PFSK-1 (cell line): ENCODE measurements around the gene CFD.

Source experiments
- FOXP2 ChIP-seq: optimal IDR thresholded peaks from 2 replicates; pipeline ENCODE3; 2011; ENCODE audit warnings: borderline replicate concordance, control low read depth, inconsistent platforms; ENCODE audit not compliant: insufficient read depth; ENCODE audit errors: extremely low read length, extremely low read depth
- POLR2AphosphoS5 ChIP-seq: IDR thresholded peaks from 2 replicates; pipeline ENCODE4 v1.6.1; 2012; ENCODE audit warnings: low read depth, mild to moderate bottlenecking, control low read depth, low read length, moderate library complexity
- SIN3A ChIP-seq: IDR thresholded peaks from 2 replicates; pipeline ENCODE4 v1.6.1; 2012; ENCODE audit warnings: mild to moderate bottlenecking, low read length, moderate library complexity, borderline replicate concordance; ENCODE audit not compliant: insufficient read depth
- TAF1 ChIP-seq: IDR thresholded peaks from 2 replicates; pipeline ENCODE4 v1.6.1; 2012; ENCODE audit warnings: low read length, control low read depth, borderline replicate concordance; ENCODE audit not compliant: insufficient read depth
- TF ChIP-seq, protein P1 (sequence below), 2 experiments: IDR thresholded peaks; 2 replicates each; pipeline versions ENCODE4 v1.6.1 to v1.8.0; 2011 to 2012; ENCODE audit warnings: low read depth in 2 of 2, low read length in 2 of 2, control low read depth in 1 of 2, inconsistent platforms in 1 of 2, mild to moderate bottlenecking in 1 of 2, moderate library complexity in 1 of 2; ENCODE audit not compliant: insufficient read depth in 1 of 2

CFD gene

DNA sequence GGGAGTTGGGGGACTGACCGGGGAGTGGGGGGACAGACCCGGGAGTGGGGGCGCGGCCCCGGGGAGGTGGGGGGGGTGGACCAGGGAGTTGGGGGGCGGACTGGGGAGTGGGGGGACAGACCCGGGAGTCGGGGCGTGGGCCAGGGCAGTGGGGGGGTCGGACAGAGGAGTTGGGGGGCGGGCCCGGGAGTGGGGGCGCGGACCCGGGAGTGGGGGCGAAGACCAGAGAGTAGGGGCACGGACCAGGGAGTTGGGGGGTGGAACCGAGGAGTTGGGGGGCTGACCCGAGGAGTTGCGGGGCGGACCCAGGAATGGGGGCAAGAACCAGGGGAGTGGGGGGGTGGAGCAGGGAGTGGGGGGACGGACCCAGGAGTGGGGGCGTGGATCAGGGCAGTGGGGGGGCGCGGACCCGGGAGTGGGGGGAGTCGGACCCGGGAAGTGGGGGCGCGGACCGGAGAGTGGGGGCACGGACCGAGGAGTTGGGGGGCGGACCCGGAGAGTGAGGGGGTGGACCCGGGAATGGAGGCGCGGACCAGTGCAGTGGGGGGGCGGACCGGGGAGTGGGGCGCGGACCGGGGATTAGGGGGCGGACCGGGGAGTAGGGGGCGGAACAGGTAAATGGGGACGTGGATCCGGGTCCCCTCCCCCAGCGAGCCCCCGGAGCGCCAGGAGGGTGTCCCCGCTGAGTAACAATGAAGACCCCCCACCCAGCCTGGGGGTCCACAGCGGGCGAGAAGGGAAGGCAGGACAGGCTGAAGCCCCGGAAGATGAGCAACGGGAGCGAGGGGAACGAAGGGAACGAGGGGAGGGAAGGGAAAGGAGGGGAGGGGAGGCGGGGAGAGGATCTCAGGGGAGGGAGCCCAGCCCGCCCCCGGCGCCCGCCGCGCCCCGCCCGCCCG, 53.0 kb downstream of the CFD start:
- TF ChIP-seq POLR2AphosphoS5 (no peak), TAF1 (no peak), SIN3A (no peak), FOXP2 (no peak)
- TF ChIP-seq, protein P1, sequence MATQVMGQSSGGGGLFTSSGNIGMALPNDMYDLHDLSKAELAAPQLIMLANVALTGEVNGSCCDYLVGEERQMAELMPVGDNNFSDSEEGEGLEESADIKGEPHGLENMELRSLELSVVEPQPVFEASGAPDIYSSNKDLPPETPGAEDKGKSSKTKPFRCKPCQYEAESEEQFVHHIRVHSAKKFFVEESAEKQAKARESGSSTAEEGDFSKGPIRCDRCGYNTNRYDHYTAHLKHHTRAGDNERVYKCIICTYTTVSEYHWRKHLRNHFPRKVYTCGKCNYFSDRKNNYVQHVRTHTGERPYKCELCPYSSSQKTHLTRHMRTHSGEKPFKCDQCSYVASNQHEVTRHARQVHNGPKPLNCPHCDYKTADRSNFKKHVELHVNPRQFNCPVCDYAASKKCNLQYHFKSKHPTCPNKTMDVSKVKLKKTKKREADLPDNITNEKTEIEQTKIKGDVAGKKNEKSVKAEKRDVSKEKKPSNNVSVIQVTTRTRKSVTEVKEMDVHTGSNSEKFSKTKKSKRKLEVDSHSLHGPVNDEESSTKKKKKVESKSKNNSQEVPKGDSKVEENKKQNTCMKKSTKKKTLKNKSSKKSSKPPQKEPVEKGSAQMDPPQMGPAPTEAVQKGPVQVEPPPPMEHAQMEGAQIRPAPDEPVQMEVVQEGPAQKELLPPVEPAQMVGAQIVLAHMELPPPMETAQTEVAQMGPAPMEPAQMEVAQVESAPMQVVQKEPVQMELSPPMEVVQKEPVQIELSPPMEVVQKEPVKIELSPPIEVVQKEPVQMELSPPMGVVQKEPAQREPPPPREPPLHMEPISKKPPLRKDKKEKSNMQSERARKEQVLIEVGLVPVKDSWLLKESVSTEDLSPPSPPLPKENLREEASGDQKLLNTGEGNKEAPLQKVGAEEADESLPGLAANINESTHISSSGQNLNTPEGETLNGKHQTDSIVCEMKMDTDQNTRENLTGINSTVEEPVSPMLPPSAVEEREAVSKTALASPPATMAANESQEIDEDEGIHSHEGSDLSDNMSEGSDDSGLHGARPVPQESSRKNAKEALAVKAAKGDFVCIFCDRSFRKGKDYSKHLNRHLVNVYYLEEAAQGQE (IDR thresholded peaks at IDR 0.05; ENCODE audit: insufficient read depth in 1 of 2, low read depth in 2 of 2, low read length in 2 of 2): no peak
